ENCODE results near the gene EFNB2. TPM values are rescaled to one million over a fixed set of nuclear protein-coding genes. Genes with fewer than 3 reads are reported as not detected.

The EFNB2 gene
- total and polyA plus RNA-seq, 9 of the 15 experiments (the other 6 are each of a cell fraction or from before 2014, with no cell fraction given) = 0.01 to 0.29 (median 0.18) TPM

GRCh38 chr13:106498571-106498970 lies 36.9 kb downstream of the EFNB2 start:
- in situ Hi-C loops (cut with MboI) = no loop called here
- DNase-seq (ENCODE audit: extremely low read depth in 1 of 4, low spot score in 3 of 4) (no peak), FAIRE-seq (no peak), ATAC-seq (no peak)
- Histone ChIP-seq H4K20me1 (replicated peaks; ENCODE audit: control insufficient read depth, insufficient read depth, low read length) (no peaks in the 10 kb centered on the region), H3K4me2 (ENCODE audit: insufficient read depth, low read length) (no peak overlapping the region), H3K36me3 (ENCODE audit: control insufficient read depth, insufficient read depth, low read length) (no peaks in the 10 kb centered on the region), H3K79me2 (ENCODE audit: control insufficient read depth, insufficient read depth, low read length) (no peaks in the 10 kb centered on the region), H2AFZ (ENCODE audit: low read depth, low read length) (no peak overlapping the region), H3K4me3 (no peak overlapping the region), H3K27me3 (ENCODE audit: control insufficient read depth in 2 of 2, insufficient read depth in 2 of 2, low read length in 2 of 2) (no peaks in the 10 kb centered on the region), H3K9me1 (ENCODE audit: control insufficient read depth, insufficient read depth, low read length) (no peaks in the 10 kb centered on the region), H3K9ac (ENCODE audit: insufficient read depth in 1 of 2, low read depth in 2 of 2, low read length in 2 of 2) (no peak overlapping the region), H3K27ac (ENCODE audit: extremely low read depth, low read depth, low read length) (no peak overlapping the region), H3K4me1 (replicated peaks in 1 of 2; ENCODE audit: control insufficient read depth in 2 of 2, insufficient read depth in 2 of 2, low read length in 2 of 2) (no peaks in the 10 kb centered on the region), H3K9me3 (replicated peaks; ENCODE audit: control insufficient read depth, insufficient read depth, low read depth, low read length) (no peaks in the 10 kb centered on the region)
- TF ChIP-seq CSDE1 (IDR thresholded peaks at IDR 0.05) = no peak
- no peak for TF ChIP-seq FOSL1 (tag; conservative IDR thresholded peaks at IDR 0.05)
- no peak for TF ChIP-seq DDX20 (tag; IDR thresholded peaks at IDR 0.05; ENCODE audit: low read depth)
- no peak for TF ChIP-seq TBL1XR1 (IDR thresholded peaks at IDR 0.05; ENCODE audit: low read length in 2 of 2)
- TF ChIP-seq PPARD (CRISPR knock-in tag; IDR thresholded peaks at IDR 0.05) = no peak
- no peak for TF ChIP-seq POLR2A (conservative IDR thresholded peaks at IDR 0.05)
- no peak for TF ChIP-seq ZNF140 (CRISPR knock-in tag; IDR thresholded peaks at IDR 0.05)
- no peak for TF ChIP-seq EWSR1 (IDR thresholded peaks at IDR 0.05; ENCODE audit: borderline replicate concordance, low read depth, partially characterized antibody)
- TF ChIP-seq GTF2B (IDR thresholded peaks at IDR 0.05; ENCODE audit: extremely low read depth, insufficient read length) = no peak
- no peak for TF ChIP-seq GATAD2B (IDR thresholded peaks at IDR 0.05; ENCODE audit: borderline replicate concordance)
- TF ChIP-seq NBN (IDR thresholded peaks at IDR 0.05; ENCODE audit: low read depth) = no peak
- TF ChIP-seq YBX1 (IDR thresholded peaks at IDR 0.05) = no peak
- TF ChIP-seq PHTF2 (CRISPR knock-in tag; IDR thresholded peaks at IDR 0.05) = no peak
- TF ChIP-seq E2F3 (CRISPR knock-in tag; IDR thresholded peaks at IDR 0.05) = no peak
- no peak for TF ChIP-seq CCNT2 (IDR thresholded peaks at IDR 0.05; ENCODE audit: borderline replicate concordance, extremely low read depth, insufficient read length, low read depth, low read length)
- TF ChIP-seq ZBTB7A (IDR thresholded peaks at IDR 0.05; ENCODE audit: borderline replicate concordance, control insufficient read depth, low read depth, low read length) = no peak
- TF ChIP-seq ZNF121 (CRISPR knock-in tag; conservative IDR thresholded peaks at IDR 0.05) = no peak
- no peak for TF ChIP-seq CBX5 (IDR thresholded peaks at IDR 0.05; ENCODE audit: borderline replicate concordance, low read depth)
- TF ChIP-seq NFYB (IDR thresholded peaks at IDR 0.05; ENCODE audit: extremely low read depth, insufficient read length) = no peak
- no peak for TF ChIP-seq ZSCAN29 (IDR thresholded peaks at IDR 0.05)
- no CpG with 5 or more reads among the region's 1 CpG for WGBS (ENCODE audit: insufficient coverage, low coverage, missing lambda C conversion rate)
- ChIA-PET CTCF (ENCODE audit: low intra/inter-chr PET ratio) (no interaction called here), POLR2A (no interaction called here)
- no TSS peak for BruUV-seq (replicated peaks)
- intact Hi-C loops (cut with micrococcal nuclease) = no loop called here

Data from K562 (cell line).